ENCODE data around the gene RBMS3.
"Not testable (repeated sequence)": the region's sequence is repeated elsewhere in the genome, so short reads cannot be mapped to it uniquely, and the experiment has no call there.

RBMS3 gene

GRCh38 chr3:29345516-29346300, 64.8 kb downstream of the RBMS3 start:
- no peak for DNase-seq

GRCh38 chr3:29346828-29347227, 66.0 kb downstream of the RBMS3 start:
- no peak for DNase-seq

- DNase-seq = no peak
Measured at GRCh38 chr3:29347412-29347811, 66.5 kb downstream of the RBMS3 start.

- no peak for DNase-seq
Measured at GRCh38 chr3:29348316-29348715, 67.4 kb downstream of the RBMS3 start.

- DNase-seq = no peak
Measured at GRCh38 chr3:29349049-29349448, 68.2 kb downstream of the RBMS3 start.

GRCh38 chr3:29353807-29354206, 72.9 kb downstream of the RBMS3 start:
- no peak for DNase-seq

- DNase-seq = no peak
Measured at GRCh38 chr3:29354894-29355293, 74.0 kb downstream of the RBMS3 start.

- DNase-seq = no peak
Measured at GRCh38 chr3:29356062-29356461, 75.2 kb downstream of the RBMS3 start.

- DNase-seq = not testable (repeated sequence)
Measured at GRCh38 chr3:29360289-29360688, 79.4 kb downstream of the RBMS3 start.

- no peak for DNase-seq
Measured at GRCh38 chr3:29363110-29363509, 82.2 kb downstream of the RBMS3 start.

GRCh38 chr3:29370021-29370420, 89.2 kb downstream of the RBMS3 start:
- no peak for DNase-seq

GRCh38 chr3:29370476-29371420, 89.9 kb downstream of the RBMS3 start:
- no peak for DNase-seq

- no peak for DNase-seq
Measured at GRCh38 chr3:29373131-29373680, 92.3 kb downstream of the RBMS3 start.

- no peak for DNase-seq
Measured at GRCh38 chr3:29374226-29374625, 93.4 kb downstream of the RBMS3 start.

GRCh38 chr3:29379097-29379496, 98.2 kb downstream of the RBMS3 start:
- no peak for DNase-seq

GRCh38 chr3:29381595-29381994, 100.7 kb downstream of the RBMS3 start:
- no peak for DNase-seq

- no peak for DNase-seq
Measured at GRCh38 chr3:29382409-29382808, 101.5 kb downstream of the RBMS3 start.

GRCh38 chr3:29382845-29383244, 102.0 kb downstream of the RBMS3 start:
- no peak for DNase-seq

GRCh38 chr3:29384640-29385039, 103.8 kb downstream of the RBMS3 start:
- no peak for DNase-seq

GRCh38 chr3:29385046-29385830, 104.4 kb downstream of the RBMS3 start:
- DNase-seq = no peak

GRCh38 chr3:29389362-29389761, 108.5 kb downstream of the RBMS3 start:
- no peak for DNase-seq

GRCh38 chr3:29392625-29393388, 111.9 kb downstream of the RBMS3 start:
- no peak for DNase-seq

Measured in DMS79 (cell line).